ENCODE data around the gene SNX25.
"Not testable (repeated sequence)": the region's sequence is repeated elsewhere in the genome, so short reads cannot be mapped to it uniquely, and the experiment has no call there.

The SNX25 gene

DNA sequence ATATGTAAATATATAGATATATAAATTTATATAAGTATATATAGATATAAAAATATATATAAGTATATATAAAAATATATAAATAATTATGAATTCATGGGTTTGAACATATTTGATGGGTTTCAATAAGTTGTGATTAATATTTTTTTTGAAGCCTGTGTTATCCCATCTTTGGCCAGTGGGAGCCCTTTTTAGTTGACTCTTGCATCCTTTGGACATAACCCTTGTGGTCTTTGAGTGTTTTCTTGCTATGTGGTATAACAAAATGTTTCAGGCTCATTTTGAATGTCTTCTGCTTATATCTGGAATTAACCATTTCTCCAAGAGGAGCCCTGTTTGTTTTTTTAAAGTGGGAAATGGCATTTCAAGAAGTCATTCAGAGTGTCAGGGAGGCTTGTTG is 15.2 kb downstream of the SNX25 start:
- no peak for DNase-seq
- intact Hi-C loops (cut with DNase I), result no loop called here

DNA sequence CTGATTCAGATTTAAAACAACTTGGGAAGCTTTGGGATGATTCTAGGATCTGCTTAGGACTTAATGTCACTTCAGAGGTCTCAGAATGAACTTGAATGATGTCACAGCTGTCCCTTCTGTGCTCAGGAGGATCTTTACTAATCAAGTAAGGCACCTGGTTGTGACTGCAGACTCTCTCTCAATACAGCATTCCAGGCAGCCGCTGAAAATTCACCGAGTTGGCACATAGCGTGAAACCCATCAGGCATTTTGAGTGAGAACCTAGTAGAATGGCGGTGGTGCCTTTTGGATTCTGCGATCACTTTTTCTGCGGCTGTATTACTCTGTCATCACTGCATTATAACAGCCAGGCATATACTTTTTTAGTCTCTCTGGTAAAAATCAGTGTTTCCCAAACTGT is 16.5 kb downstream of the SNX25 start:
- no peak for DNase-seq
- intact Hi-C loops (cut with DNase I), result no loop called here

DNA sequence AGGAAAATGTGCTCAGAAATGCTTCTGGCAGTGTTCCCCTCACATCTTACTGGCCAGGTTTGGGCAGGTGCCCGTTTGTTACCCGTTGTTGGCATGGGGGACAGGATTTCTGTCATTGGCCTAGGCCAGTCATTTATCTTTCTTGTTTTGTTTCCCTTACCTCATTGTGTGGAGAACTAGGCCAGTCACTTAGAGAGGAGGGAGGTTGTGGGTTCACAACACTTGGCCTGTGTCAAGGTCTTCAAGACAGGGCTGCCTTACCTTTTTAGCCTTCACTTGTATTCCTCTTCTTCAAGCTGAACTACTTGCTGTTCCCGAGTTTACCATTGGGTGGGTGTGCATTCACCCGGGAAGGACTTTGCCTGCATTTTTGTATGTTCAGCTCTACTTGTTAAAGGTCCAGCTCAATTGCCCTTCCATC is 17.7 kb downstream of the SNX25 start:
- DNase-seq, result no peak
- intact Hi-C loops (cut with DNase I), result no loop called here

DNA sequence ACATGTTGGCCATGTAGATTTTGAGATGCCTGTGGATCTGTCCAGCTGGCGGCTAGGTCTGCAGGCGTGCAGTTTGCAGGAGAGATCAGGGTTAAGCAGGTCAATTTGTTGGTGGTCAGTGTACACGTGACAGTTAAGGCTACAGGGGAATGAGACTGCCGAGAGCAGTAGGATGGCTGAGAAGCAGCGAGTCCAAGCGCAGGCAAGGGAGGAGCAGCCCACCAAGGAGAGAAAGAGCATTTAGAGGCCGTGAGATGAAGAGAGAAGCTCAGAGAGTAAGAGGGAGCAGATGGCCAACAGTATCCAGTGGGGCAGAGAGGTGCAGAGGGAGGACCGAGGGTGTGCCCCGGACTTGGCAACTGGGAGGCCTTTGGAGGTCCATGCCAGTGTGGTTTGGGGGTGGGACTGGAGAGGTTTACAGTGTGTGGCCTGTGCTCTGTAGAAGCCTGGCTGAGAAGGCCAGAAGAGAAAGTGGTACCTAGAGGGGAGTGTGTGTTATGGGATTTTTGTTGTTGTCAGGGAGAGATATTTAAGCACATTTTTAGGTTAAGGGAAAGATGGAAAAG is 18.4 kb downstream of the SNX25 start:
- DNase-seq, result no peak
- intact Hi-C loops (cut with DNase I), result no loop called here

DNA sequence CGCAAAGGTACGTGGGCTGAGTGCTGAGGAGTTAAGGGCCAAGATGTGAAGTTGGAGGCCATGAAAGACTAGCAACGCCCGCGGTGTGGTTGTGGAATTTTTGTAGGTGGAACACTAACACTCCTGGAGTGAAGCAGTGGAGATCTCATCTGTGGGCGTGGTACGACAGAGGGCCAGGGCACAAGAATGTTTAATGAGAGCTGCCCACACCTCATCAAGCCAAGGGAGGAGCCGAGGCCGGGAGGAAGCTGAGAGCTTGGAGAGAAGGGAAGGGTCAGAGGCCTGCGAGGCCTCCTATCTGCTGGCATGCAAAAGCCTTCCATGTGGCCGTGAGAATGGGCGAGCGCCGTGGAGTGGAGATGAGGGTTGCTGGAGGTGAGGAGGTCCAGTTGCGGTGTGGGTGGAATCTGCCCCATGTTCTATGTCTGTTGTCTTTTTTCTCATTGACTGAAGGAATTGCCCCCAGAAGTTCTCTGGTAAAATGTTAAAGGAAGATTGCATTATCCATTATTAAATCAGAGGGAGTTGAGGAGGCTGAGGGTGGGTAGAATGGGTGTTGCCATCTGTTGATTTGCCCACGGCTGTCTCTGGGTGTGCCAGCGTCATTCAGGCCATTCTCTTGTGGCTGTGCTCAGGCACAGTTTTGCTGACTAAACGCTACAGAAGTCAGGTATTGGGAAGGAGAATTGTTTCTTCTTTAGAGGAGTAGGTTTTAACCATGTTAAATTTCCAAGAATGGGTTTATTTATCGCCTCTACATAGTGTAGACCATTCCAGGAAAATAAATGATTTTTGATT is 19.8 kb downstream of the SNX25 start:
- intact Hi-C loops (cut with DNase I), result no loop called here
- no peak for DNase-seq

DNA sequence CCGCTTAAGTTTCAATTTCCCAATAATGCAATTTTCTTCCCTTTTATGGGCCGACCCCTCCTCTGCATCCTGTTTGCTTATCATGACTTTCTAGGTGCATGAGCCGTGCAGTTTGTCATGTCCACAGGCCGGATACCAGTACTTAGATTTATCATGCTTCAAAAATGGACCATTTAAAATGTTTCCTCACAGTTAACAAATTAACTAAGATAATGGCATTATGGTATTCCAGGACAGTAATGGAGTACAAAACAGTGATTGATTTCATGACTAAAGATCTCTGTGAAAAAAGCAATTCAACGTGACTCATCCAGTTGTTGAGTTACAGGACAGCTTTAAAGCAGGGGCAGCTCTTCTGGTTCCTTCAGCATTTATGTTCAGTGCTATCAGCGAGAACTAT is 23.0 kb downstream of the SNX25 start:
- no peak for DNase-seq
- intact Hi-C loops (cut with DNase I), result no loop called here

DNA sequence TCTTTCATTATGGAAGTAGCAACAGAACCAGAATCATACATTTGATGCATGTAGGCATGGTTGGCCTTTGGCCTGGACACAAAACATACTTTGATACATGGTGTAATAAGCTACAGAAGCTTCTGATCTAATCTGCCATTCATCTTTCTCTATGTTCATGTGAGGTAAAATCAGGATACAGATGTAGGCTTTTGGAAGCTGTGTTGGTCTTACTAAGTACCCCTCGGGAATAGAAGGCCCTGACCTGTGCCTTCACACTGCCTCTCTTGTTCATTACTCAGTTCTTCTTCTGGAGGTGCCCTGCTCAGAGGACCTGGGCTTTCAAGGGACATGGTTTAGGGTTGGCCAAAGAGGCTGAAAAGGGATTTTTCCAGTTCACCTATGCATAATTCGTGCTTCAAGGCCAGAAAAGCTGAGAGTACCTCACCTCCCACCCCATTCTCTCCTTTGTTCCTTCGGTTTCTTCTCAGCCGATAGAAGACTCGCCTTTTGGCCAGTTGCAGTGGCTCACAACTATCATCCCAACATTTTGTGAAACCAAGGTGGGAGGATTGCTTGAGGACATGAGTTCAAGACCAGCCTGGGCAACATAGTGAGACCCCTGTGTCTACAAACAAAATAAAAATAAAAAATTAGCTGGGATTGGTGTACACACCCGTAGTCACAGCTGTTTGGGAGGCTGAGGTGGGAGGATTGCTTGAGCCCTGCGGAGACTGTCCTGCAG is 25.9 kb downstream of the SNX25 start:
- intact Hi-C loops (cut with DNase I), result no loop called here
- no peak for DNase-seq

DNA sequence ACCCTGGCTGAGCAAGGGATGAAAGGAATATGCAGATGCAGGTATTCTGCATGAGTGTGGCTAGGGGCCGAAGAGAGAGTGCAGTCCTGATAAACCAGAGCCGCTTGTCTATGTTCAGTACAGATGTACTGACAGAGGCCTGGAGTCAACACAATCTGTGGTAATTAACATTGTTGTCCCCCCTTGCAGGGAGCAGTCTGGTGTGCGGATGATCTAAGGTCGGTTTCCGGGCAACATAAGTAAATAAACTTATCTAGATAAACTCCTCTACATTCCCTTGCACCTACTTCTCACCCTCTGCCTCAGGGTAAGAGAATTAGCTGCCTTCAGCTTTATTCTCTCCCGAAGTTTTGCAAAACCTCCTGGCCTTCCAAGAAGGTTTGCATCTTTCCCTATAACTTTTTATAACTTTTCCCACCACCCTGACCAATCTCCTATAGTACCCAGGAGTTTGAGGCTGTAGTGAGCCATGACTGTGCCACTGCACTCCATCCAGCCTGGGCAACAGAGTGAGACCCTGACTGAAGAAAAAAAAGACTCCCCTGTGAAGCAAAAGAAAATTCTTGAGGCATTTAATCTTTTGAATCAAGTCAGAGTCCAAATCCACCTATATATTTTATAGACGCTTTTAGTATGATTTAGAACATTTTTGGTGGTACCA is 26.6 kb downstream of the SNX25 start:
- intact Hi-C loops (cut with DNase I), result no loop called here
- DNase-seq, result no peak

DNA sequence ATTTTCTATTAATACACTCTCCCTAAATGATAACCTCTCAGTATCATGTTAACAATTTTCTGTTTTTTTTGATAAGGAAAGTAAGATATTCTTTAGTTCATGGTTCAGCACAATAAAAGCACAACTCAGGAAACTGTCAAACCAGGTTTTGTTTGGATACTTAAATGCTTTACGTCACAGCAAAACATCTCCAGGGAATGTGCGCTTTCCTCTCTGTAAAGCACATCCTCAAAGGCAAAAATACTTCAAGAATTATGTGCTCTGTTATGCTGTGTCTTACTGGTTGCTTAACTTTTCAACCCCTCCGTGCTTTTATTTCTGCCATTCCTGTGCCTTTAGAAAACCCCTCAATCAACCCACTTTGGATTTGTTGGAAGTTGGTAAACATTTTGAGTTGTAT is 27.8 kb downstream of the SNX25 start:
- DNase-seq, result no peak
- intact Hi-C loops (cut with DNase I), result no loop called here

DNA sequence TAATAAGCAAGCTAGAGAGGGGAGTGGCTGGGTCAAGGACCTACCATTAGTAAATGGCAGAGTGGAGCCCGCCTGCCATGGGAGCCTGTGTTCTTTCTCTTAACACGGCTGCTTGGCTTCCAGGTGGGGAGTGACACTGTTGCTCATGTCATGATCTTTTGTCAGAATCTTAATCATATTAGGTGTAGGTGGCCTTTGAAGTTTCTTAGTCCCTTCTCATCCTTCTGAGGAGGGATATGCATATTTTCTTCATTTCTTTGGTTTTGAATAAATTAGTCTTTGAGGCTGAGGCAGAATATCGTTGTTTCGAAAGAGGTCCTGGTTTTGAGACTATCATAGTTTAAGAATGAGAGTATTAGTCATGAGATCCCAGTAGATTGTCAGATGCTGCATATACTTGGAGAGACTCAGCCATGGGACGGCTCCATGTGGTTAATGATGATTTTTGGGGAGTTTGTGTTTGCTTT is 28.9 kb downstream of the SNX25 start:
- peak in 14 of 42 donors; percentile 15 to 66 (median 35) for DNase-seq
- intact Hi-C loops (cut with DNase I), result no loop called here

DNA sequence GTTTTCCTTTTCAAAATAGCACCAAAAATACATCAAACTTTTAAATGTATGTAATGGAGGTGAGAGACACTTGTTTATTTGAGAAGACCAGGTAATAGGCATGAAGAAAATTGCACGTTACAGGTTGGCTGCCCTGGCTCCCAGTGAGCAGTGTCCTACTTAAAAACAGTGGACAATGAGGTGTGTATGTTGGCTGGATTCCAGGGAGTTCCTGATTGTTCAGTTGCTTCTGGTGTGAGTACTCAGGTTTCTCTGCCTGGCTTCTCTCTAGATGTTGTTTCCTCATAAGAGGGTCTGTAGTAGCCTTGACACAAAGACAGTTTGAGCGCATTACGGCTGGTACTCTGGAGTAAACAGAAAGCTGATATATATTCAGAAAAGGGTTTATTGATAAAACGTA is 29.4 kb downstream of the SNX25 start:
- intact Hi-C loops (cut with DNase I), result no loop called here
- no peak for DNase-seq

DNA sequence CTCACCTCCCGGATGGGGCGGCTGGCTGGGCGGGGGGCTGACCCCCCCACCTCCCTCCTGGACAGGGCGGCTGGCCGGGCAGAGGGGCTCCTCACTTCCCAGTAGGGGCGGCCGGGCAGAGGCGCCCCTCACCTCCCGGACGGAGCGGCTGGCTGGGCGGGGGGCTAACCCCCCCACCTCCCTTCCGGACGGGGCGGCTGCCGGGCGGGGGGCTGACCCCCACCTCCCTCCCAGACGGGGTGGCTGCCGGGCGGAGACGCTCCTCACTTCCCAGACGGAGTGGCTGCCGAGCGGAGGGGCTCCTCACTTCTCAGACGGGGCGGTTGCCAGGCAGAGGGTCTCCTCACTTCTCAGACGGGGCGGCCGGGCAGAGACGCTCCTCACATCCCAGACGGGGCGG is 31.1 kb downstream of the SNX25 start:
- intact Hi-C loops (cut with DNase I); DNase-seq: not testable (repeated sequence)

DNA sequence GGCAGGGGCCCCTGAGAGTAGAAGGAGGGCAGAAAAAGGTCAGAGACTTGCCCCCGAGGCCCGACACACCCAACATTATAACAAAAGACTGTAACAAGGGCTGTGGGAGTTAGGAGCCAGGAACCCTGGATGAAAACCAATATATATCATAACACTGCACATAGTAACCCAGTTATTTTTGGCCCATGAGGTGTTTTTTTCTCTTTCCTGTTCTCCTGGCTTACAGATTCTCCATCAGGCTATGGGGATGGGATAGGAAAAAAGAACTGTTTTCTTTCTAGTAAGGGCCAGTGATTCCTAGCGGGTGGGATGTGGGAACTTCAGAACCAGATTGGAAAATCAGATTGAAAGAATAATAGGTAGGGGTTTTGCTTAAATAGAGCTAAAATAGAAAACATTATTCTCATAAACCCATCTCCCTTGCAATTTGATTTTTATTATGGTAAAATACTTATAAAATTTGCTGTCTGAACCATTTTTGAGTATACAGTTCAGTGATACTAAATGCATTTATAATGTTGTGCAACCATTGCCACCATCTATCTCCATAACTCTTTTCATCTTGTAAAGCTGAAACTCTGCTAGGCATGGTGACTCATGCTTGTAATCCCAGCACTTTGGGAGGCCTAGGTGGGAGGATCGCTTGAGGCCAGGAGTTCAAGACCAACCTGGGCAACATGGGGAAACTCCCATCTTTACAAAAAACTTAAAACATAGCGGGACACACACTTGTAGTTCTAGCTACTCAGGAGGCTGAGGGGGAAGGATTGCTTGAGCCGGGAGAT is 33.5 kb downstream of the SNX25 start:
- intact Hi-C loops (cut with DNase I), result no loop called here
- DNase-seq, result no peak

DNA sequence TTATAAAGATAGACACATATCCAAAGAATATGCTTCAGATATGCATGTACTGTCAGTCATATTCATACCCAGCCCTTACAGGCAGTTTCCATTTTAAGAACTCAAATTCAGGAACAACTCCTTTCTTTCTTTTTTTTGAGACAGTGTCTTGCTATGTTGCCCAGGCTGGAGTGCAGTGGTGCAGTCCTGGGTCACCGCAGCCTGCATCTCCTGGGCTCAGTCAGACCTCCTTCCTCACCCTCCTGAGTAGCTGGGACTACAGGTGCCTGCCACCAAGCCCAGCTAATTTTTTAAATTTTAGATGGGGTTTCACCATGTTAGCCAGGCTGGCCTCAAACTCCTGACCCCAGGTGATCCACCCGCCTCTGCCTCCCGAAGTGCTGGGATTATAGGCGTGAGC is 34.5 kb downstream of the SNX25 start:
- DNase-seq, result no peak
- intact Hi-C loops (cut with DNase I), result no loop called here

DNA sequence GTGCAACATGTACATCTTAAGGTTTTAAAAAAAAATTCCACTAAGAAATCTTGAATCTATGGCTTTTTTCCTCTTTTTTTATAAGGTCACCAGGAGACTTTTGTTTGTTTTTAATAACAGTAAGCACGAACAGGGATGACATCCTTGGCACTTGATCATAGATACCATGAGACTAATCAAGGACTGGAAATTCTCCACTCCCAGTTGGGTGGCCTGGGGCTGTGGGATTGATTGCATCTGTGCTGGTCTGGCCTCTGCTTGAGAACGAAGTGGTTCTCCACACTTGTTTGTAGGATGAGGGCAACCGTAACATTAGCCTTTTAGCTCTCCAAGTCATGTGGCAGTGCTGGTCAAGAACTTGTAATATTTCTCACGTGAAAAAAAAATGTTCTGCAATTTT is 35.4 kb downstream of the SNX25 start:
- DNase-seq, result no peak
- intact Hi-C loops (cut with DNase I), result no loop called here

DNA sequence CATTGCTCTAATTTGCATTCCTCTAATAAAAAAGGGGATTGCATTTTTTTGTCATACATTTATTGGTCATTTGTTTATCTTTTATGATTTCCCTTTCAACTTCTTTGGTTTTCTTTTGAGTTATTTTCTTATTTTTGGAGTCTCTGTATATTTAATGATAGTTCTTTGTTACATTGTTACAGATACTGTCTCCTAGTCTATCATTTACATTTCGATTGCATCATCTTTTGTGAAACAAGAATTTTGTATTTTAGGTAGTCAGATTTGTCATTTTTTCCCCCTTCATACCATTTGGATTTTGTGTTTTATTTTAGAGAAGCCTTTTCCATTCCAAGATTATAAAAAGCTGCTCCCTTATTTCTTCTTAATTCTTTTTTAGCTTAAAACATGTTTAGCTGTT is 37.1 kb downstream of the SNX25 start:
- intact Hi-C loops (cut with DNase I), result no loop called here
- no peak for DNase-seq

DNA sequence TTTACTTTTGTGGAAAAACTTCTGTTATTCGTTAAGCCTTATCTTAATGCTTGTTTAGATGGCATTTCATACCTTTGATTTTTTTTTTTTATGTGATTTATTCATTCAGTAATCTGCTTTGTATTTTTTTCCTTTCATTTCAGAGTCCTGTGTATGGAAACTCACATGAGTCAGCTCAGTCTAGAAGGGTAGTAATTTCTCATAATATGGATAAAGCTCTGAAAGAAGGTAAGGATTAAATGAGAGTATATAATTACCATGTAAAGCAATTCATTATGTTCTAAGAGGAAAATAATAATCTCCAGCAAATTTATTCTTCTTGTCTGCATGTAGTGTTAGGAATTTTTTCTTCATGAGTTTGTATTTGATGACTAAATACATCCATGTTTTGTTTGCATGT is 37.8 kb downstream of the SNX25 start:
- no peak for DNase-seq
- intact Hi-C loops (cut with DNase I), result no loop called here

DNA sequence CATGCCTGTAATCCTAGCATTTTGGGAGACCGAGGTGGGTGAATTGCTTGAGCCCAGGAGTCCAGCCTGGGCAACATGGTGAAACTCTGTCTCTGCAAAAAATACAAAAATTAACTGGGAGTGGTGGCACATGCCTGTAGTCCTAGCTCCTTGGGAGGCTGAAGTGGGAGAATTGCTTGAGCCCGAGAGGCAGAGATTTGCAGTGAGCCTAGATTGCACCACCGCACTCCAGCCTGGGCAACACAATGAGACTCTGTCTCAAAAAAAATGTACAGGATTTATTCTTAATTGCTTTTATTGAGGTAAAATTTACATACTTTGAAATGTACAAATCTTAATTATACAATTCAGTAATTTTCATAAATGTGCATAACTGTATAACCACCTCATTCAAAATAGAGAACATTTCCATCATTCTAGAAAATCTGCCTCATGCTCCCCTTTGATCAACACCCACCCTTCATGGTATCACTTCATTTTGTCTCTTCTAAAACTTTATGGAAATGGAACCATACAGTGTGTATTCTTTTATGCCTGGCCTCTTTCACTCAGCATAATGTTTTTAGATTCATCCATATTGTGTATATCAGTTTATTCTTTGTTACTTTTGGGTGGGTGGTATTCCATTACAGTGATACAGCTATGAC is 39.1 kb downstream of the SNX25 start:
- no peak for DNase-seq
- intact Hi-C loops (cut with DNase I), result no loop called here

DNA sequence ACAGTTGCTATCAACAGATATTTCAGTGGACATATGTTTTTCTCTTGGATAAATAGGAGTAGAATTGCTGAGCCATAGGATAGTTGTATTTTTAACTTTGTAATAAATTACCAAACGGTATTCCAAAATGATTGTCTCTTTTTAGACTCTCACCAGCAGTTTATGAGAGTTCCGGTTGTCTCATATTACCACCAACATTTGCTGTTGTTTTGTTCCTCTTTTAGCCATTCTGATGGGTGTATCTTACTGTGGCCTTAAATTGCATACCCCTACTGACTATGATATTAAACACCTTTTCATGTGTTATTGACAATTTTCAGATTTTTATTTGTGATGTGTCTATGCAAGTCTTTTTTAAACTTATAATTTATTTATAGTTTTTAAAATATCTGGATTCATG is 39.7 kb downstream of the SNX25 start:
- DNase-seq, result no peak
- intact Hi-C loops (cut with DNase I), result no loop called here
